Measurements from ENCODE around the gene RNF186.
"Not testable (repeated sequence)": the region's sequence is repeated elsewhere in the genome, so short reads cannot be mapped to it uniquely, and the experiment has no call there.

The RNF186 gene

GRCh38 chr1:19814681-19815503 is at the start of gene RNF186:
Gene RNF186, minus strand, starts transcription at chr1:19815283. Its CDS starts 182 bp downstream, at chr1:19815101.
- DNase-seq = no peak

- no peak for DNase-seq
Measured at GRCh38 chr1:19864570-19865160, 49.6 kb upstream of the RNF186 start.

- no peak for DNase-seq
Measured at GRCh38 chr1:19862944-19863343, 47.9 kb upstream of the RNF186 start.

GRCh38 chr1:19861842-19862530 is 46.9 kb upstream of the RNF186 start:
- no peak for DNase-seq

- DNase-seq = peak in 1 of 51 donors; percentile 3
Measured at GRCh38 chr1:19861034-19861433, 46.0 kb upstream of the RNF186 start.

GRCh38 chr1:19860418-19860817 is 45.3 kb upstream of the RNF186 start:
- DNase-seq = no peak

GRCh38 chr1:19859876-19860275 is 44.8 kb upstream of the RNF186 start:
- DNase-seq = no peak

- no peak for DNase-seq
Measured at GRCh38 chr1:19858893-19859292, 43.8 kb upstream of the RNF186 start.

- no peak for DNase-seq
Measured at GRCh38 chr1:19854866-19855265, 39.8 kb upstream of the RNF186 start.

- no peak for DNase-seq
Measured at GRCh38 chr1:19852036-19852435, 37.0 kb upstream of the RNF186 start.

GRCh38 chr1:19850214-19850613 is 35.1 kb upstream of the RNF186 start:
- DNase-seq = no peak

GRCh38 chr1:19849307-19849706 is 34.2 kb upstream of the RNF186 start:
- DNase-seq = not testable (repeated sequence)

GRCh38 chr1:19847334-19847733 is 32.3 kb upstream of the RNF186 start:
- DNase-seq = not testable (repeated sequence)

- DNase-seq = no peak
Measured at GRCh38 chr1:19846338-19846737, 31.3 kb upstream of the RNF186 start.

- DNase-seq = no peak
Measured at GRCh38 chr1:19845555-19845954, 30.5 kb upstream of the RNF186 start.

GRCh38 chr1:19844731-19845495 is 29.8 kb upstream of the RNF186 start:
- no peak for DNase-seq

GRCh38 chr1:19840228-19840627 is 25.1 kb upstream of the RNF186 start:
- DNase-seq = no peak

- DNase-seq = no peak
Measured at GRCh38 chr1:19837866-19838265, 22.8 kb upstream of the RNF186 start.

- DNase-seq = no peak
Measured at GRCh38 chr1:19835578-19835977, 20.5 kb upstream of the RNF186 start.

GRCh38 chr1:19831441-19831840 is 16.4 kb upstream of the RNF186 start:
- no peak for DNase-seq

GRCh38 chr1:19828546-19828945 is 13.5 kb upstream of the RNF186 start:
- no peak for DNase-seq

- DNase-seq = no peak
Measured at GRCh38 chr1:19825298-19825697, 10.2 kb upstream of the RNF186 start.
